CD4-positive, alpha-beta T cell treated with Interleukin-12 subunit alpha and Interleukin-12 subunit beta, for 1 hour (primary cell): ENCODE measurements around the gene CEP164.

ENCODE experiments used
- DNase-seq: peaks from one replicate; pipeline ENCODE4 v3.0.0-alpha.2; 2020

CEP164 gene

DNA sequence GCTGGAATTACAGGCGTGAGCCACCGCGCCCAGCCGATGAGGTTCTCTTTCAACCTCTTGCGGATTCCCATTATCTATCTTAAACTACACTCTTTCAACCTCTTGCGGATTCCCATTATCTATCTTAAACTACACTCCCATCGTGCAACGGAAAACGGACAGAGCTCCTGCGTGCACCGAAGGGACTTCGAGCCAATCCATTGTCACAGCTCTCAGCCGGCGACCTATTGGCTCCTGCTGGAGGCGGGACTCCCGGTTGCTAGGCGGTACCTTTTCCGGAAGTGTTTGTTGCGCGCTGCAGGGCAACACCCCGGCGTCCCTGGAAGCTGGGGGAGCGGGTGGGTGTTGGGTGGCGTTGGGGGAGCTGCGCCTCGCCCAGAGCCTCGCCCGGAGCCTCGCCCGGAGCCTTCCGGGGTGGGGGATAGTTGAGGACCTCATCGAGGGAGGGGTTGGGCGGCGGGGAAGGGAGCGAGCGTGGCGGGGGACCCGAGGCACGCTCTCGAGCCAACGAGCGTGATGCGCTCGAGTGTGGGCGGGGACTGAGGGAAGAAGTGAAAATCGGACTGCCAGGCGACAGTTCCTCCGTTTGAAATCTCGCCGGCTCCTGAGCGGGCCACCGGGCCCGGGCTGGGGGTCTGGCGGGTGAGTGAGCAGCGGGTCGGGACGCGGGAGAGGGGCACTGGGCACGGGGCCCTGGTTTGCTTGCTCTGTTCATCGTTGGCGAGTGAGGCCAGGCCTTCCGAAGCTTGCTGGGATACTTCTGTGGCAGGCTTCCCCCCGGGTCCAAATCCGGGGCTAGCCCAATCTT is at the start of gene CEP164:
Gene CEP164, plus strand, starts transcription at position 288 of the 808 bp plus-strand sequence. CDS start 10,733 bp downstream, outside the sequence.
- DNase-seq = peak; percentile 95

DNA sequence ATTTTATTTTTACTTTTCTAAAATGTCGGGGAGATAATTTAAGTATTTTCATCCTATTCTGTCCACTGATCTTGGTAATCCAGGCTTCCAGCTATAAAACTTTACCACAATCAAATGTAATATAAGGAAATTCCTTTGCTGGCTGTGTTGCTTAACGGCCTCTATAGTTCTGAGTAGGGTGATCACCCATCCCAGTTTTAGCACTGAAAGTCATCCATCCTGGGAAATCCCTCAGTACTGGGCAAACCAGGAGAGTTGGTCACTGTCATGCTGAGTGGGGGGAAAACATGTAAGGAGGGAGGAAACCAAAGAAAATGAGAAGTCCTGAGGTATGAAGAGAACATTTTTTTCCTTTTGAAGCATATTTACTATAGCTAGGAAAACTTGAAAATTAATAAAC is 49.3 kb upstream of the CEP164 start:
- no peak for DNase-seq

DNA sequence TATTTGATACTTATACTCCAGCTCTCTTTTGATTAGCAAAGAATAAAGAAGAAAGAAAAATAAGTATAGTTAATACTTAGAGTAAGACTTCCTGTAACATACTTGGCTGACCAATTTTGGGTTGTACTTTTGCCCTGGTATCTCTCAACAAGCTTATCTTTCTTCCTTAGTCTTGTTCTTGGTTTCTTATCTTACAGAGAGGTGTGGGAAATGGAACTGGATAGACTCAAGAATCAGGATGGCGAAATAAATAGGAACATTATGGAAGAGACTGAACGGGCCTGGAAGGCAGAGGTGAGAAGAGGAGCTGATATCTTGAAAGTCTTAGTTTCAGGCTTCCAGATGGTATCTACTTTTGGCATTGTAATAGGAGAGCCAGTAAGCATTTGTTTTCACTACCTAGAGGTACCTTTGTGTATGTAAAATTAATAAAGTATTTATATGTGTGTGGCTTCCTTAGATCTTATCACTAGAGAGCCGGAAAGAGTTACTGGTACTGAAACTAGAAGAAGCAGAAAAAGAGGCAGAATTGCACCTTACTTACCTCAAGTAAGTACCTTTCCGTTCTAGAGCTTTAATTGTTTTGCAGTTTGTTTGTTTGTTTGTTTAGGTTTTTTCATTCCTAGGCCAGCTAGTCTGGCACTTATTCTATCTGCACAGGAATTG is 47.8 kb upstream of the CEP164 start:
- DNase-seq = peak; percentile 36

DNA sequence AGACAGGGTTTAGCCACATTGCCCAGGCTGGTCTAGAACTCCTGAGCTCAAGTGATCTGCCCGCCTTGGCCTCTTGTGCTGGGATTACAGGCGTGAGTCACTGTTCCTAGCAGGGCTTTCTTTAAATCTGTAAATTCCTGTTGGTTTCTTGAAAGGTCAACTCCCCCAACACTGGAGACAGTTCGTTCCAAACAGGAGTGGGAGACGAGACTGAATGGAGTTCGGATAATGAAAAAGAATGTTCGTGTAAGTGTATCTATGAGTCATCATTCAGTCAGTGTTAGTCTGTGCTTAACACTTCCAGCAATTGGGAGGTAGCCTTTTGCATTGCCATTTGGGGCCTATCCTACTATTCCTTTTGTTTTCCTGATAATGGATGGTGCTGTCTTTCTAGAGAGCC is 46.5 kb upstream of the CEP164 start:
- DNase-seq = no peak

DNA sequence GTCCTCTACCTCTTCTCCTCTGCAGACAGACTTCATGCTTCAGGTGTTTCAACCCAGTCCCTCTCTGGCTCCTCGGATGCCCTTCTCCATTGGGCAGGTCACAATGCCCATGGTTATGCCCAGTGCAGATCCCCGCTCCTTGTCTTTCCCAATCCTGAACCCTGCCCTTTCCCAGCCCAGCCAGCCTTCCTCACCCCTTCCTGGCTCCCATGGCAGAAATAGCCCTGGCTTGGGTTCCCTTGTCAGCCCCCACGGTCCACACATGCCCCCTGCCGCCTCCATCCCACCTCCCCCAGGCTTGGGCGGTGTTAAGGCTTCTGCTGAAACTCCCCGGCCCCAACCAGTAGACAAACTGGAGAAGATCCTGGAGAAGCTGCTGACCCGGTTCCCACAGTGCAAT is 45.8 kb upstream of the CEP164 start:
- no peak for DNase-seq

DNA sequence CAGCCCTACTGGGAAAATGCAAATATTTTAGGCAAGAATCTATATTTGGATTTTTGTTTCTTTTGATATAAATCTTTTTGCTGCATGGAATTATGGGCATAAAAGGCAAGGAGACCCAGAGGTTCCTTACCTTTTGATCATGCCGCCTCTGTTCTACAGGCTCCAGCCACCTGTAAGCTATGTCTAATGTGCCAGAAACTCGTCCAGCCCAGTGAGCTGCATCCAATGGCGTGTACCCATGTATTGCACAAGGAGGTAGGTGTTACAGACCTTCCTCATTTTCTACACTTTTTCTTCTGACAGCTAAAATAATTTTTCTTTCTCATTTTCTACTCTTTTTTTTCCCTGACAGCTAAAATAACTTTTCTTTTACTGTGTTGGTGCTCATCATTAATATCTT is 44.7 kb upstream of the CEP164 start:
- DNase-seq = no peak

DNA sequence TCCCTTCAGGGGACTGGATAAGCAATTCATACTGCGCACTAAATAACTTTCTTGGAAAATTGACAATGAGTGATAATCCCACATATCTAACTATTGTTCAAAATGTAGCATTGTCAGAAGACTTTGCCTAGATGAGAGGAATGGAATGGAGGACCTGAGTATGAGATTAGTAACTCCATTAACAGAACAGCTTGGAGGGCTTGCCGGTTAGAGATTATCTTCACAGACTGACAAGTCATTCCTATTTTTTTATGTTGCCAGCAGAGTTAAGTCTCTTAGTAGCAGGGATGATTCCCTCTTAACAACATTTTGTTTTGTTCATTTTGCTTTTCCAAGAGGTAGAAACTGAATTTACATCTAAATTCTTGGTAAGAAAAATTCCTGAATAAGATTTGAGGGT is 43.6 kb upstream of the CEP164 start:
- no peak for DNase-seq

DNA sequence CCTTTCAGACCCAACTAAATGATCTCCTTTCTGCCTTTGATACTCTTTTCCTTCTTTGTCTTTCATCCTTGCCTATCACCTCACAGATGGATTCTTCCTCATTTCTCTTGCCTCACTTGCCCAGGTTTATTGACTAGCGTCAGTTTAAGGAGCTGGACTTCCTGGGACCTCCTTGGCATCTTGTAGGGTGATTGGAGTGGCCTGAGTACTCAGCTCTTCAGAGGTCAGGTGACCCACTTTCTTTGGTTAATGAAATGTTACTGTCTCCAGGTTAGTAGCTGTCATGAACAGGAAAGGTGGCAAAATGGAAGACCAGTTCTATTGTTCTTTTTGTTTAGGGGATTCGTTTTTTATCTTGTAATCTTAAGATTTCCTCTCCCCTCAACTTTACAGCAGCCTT is 41.1 kb upstream of the CEP164 start:
- no peak for DNase-seq

DNA sequence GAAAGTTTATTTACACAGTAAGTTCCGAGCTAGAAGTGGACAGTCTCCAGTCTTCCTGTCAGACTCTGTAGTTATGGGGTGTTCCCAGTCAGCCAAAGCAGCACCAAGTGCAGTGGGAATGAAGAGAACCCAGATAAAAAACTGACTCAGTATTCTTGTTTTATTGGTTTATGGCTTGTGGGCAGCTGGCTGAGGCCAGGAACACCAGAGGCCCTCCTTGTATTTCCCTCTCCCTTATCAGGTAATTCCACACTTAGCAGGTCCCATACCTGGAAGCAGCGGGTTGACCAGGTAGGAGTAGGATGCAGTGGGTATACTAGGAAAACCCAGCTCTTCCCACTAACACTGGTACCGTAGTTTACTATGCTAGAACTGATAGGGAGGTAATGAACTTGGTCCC is 40.0 kb upstream of the CEP164 start:
- DNase-seq = no peak

DNA sequence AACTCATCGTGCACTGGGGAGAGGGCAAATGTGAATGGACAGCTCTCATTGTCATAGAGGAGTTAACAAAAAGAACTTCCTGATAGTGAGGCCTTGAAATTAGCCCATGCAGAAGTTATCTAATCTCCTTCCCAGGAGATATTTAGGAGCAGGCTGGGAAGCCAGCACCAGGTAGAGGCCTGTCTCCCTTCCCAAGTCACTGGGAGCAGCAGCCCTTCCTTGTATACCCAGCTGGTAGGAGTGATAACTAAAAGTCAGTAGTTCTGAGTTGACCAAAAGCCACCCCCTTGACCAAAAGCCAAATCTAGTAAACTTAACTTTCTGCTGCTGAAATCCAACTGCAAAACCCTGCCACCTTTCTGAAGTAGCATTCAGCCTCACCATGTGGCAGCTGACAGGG is 37.9 kb upstream of the CEP164 start:
- no peak for DNase-seq

DNA sequence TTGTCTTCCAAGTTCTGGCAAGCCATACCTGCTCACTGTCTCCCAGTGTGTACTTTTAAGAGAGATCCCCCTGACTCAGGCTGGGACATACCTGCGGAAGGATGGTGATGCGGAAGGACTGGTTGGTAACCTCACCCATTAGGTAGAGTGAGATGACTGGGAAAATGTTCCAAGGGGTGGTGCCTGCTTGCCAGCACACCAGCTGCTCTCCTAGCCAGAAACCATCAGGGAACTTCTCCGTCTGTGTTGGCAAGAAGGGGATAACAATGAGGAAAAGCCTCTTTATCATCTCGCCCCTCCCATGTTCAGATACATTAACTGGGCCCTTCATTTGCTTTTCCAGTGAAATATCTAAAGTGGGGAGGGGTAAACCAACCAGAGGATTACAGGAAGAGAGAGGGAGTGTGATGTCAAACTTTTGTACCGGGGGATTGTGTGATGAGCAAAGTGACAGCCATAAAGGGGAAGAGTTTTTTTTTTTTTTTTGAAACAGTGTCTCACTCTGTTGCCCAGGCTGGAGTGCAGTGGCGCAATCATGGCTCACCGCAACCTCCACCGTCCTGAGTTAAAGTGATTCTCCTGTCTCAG is 36.8 kb upstream of the CEP164 start, which contains the start of gene BACE1-AS:
Gene BACE1-AS, plus strand, starts transcription at position 538 of the 588 bp plus-strand sequence.
- DNase-seq = no peak

DNA sequence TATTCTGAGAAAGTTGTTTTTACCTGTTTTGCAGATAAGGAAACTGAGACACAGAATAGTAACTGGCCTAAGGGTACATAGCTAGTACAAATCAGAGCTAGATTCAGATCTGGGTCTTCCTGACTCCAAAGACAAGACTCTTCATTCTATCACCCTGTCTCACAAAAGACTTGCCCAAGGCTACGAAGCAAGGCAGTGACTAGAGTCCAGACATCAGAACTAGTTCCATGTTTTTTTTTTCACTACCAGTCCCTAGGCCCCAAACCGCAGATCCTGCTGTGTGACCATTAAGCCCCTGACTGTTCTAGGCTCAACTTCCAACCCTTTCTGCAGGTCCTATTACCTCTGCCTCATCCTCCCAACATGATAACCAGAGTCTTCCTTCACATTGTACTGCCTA is 35.0 kb upstream of the CEP164 start:
- DNase-seq = no peak

DNA sequence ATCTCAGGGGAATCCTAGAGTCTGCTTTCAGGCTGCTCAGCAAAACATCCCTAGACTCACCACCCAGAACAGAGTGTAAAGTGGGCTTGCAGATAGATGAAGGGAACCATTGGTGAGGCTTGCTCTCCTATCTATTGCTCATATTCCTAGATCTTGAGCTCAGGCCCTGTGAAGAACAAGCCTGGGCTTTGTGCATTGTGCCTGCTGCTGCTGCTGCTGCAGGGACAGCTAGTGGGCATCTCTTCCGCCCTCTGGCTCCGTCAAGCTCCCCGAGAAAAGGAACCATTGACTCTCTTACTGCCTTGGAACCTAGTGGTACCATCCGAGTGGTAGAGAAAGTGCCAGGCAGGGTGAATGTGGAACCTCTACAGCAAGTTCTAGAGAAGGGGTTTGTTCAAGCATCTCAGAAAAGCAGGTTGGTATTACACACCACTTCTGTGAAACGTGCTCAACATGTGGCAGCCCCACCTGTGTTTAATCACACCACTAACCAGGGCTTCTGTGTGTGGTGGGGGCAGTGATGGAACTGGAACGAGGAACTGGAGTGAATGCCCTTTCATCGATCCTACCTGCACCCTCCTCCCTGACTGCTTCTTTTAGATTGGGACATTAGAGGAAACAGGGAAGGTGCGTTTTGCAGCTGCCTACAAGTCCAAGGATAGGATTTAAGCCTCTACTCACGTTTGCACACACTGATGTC is 32.1 kb upstream of the CEP164 start:
- DNase-seq = no peak

DNA sequence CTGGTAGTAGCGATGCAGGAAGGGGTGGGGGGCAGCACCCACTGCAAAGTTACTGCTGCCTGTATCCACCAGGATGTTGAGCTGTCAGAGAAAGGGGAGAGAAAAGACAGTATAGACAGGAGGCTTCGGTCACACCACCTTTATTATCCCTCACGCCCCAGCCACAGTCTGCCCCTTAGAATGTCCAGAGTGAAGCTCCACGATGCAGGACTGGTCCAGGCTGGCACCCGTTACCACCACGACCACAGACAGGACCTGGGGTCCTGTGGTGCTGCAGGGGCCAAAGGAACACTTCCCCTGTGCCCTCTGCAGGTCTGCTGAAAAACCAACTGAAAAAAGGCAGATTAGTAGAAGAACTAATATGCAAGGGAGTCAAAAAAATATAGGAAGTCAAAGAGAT is 30.8 kb upstream of the CEP164 start:
- no peak for DNase-seq

DNA sequence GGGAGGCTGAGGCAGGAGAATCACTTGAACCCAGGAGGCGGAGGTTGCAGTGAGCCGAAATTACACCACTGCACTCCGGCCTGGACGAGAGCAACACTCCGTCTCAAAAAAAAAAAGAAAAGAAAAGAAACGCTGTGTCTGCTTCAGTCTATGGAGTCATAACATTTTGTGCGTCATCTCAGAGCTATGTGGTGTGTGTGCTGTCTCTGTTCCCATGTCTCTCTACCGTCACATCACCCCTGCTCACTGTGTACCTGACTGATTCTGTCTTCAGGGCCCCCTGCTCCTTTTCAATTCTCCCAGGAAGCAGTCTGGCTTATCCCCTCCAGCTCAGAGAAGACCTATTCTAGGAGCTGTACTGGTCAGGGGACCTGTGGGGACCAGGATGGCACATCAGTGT is 29.5 kb upstream of the CEP164 start:
- DNase-seq = no peak

DNA sequence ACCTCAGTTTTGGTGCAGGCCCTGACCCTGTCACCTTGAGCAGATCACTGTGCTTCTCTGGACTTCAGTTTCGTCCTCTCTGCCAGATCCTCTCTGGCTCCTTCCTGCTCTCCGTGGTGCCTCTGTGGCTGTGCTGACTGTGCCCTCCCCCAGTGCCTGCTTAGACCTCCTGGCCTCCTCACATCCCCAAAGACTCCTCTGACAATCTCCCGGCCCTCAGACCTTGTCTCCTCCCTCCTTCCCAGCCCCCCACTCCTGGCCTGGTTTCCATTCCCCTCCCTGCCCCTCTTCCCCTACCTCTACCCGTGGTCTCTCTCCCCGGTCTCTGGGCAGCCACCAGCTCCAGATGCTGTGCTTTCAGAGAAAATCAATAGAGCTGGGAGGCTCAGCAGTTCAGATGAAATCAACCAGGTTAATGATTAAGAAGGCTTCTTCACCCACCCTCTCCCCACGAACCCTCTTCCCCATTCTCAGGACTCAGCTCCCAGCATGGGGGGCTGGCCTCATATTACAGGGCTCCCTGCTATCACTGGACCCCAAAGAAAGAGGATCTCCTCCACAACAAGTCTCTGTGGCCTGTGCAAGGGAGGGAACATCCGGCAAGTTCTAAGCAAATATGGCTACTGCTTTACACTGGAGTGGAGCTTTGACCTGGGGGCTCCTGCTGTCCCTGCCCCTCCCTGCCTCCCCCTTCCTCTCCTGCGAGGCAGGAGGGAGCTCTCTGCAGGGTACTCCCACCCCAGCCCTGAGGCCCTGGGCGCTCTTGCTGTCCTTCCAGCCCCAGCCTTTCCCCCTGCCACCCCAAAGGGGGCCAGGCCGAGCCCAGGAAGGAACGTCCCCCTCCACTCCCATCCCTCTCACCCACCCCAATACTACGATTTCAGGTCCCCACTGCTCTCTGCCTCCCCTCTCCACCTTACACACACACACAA is 28.0 kb upstream of the CEP164 start:
- DNase-seq = no peak

DNA sequence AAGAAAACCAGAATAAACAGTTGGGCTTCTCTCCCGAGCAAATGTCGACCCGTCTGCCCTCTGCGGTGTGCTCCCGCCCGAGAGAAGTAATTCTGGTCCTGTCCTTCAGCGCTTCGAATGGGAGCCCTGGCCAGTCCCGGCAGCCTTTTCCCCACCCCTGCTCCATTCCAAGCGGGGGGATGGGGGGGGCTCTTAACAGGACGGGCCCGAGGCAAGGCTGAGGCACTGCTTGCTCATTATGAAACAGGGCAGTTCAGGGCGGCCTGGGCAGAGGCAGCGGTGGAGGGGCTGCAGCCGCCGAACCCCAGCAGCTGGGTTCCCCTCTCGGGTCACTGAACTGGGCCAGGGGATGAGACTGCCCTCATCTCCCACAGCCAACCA is 27.4 kb upstream of the CEP164 start:
- no peak for DNase-seq

DNA sequence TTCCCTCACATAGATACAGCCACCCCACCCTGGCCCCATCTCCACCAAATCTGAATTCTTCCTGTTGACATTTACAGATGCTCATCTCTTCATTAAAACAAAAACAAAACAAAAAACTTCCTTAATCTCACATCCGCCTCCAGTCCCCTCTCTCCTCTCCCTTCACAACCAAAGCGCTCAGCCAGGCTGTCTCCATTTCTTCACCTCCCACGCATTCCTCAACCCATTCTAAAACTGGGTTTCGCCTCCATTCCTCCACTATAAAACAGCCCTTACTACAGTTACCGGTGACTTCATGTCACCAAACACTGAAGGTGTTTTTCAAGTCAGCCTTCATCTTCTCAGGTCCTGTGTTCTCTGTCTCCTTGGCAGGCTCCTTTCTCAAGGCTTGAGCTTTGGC is 26.9 kb upstream of the CEP164 start:
- DNase-seq = no peak

DNA sequence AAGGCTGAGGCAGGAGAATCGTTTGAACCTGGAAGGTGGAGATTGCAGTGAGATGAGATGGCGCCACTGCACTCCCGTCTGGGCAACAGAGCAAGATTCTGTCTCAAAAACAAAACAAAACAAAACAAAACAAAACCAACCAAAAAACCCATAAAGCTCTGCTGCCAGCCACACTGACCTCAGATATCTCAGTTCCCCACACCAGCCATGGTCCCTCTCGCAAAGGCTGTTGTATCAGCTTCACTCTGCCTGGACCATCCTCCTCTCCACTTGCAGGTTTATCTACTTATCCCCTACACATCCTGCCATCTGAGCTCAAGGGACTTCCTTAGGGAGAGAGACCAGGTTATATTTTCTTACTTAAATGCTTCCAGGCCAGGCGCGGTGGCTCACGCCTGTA is 25.4 kb upstream of the CEP164 start:
- no peak for DNase-seq

DNA sequence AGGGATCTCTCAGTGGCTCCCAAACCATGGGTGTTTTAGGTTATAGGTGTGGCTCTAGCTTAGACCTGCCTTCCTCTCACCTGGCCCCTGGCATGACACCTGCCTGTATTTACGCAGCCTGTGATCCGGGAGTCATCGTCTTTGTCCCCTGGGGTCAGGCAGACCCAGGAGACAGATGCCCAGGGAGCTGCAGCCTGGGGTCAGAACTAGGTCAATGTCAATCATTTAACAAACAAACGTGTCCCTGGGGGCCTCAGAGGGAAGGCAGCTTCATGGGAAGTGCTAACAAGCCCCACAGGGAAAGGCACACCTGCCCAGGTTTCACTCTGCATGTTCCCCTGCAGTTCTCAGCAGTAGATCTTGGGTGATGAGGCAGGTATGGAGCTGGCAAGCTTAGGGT is 24.6 kb upstream of the CEP164 start:
- no peak for DNase-seq

DNA sequence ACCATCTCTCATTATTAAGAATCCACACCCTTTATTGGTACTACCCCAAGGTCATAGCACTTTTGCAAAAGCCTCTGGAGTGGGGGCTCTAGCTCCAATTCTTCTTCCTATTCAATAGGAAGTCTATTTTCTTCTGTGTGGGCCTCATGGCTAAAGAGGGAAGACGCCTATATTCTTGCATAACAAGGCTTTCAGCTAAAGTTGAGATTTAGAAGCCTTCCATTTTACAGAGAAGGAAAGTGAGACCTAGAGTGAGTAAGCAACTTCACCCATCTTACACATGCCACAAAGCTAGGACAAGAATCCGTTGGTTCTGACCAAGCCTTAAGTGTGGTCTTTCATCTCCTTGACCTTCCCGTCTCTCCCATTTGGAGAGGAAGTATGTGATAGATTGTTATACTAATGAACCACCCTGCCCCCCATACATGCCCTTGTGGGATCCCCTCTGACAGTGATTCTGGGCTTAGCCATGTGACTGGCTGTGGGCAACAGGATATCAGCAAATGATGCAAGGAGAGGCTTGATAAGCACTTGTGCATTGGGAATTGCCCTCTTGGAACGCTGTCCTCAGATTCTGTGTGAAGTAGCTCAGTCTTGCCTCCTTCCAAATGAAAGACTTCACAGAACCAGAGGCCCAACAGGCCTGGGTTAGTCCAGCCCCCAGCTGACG is 23.9 kb upstream of the CEP164 start:
- DNase-seq = no peak

DNA sequence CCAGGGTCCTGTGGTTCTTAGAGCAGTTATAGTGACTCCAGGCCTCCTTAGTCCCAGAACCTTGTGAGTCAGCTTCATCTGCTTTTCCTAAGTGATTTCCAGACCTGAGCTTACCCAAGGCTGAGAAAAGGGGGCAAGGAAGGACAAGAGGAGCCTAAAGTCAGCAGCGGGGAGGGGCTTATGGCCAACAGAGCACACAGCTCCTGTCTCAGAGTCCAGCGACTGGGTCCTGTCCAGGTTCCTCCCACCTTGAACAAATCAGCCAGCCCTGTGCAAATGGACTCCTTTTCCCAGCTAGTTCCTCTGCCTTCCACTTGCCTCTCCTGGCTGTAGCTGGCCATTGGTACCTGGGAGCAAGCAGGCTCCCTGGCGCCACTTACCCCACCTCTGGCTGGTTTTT is 22.5 kb upstream of the CEP164 start:
- no peak for DNase-seq
